GM08714 (cell line): ENCODE data around the gene NXN.
"Not testable (repeated sequence)": the region's sequence is repeated elsewhere in the genome, so short reads cannot be mapped to it uniquely, and the experiment has no call there.

Source experiments
- H3K4me3 ChIP-seq: fragments of 200-500 bp; sonication (Bioruptor generic); 2 replicates; pipeline ENCODE4 v1.5.1; 2014; ENCODE audit warnings: mild to moderate bottlenecking, low read length, inconsistent platforms
- ZNF274 ChIP-seq: IDR thresholded peaks from 2 replicates; pipeline ENCODE4 v1.6.1; 2012; ENCODE audit warnings: mild to moderate bottlenecking, low read depth, low read length

Gene NXN

GRCh38 chr17:915538-916201 lies 63.9 kb downstream of the NXN start:
- H3K4me3 ChIP-seq = no peak overlapping the region
- TF ChIP-seq ZNF274 = no peak

- H3K4me3 ChIP-seq = no peak overlapping the region
- TF ChIP-seq ZNF274 = no peak
Measured at GRCh38 chr17:914561-914960, 65.0 kb downstream of the NXN start.

DNA sequence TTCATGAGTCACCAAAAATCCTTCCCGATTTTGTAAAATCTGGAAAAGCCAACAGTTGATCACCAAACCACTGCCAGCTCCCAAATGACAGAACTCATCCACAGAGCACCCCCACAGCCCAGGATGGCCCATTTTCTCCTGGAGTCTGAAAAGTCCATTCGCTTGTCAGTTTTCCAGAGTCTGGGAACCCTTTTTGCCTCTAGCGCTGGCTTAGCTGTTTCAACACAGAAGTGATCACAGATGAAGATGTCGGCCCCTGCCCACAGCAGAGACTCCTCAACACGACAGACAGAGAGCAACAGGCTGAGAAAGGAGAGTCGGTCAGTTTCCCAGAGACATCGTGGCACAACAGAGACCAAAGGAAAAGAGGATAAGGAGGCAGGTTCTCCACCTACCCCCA lies 66.4 kb downstream of the NXN start:
- no peak overlapping the region for H3K4me3 ChIP-seq
- TF ChIP-seq ZNF274 = no peak

DNA sequence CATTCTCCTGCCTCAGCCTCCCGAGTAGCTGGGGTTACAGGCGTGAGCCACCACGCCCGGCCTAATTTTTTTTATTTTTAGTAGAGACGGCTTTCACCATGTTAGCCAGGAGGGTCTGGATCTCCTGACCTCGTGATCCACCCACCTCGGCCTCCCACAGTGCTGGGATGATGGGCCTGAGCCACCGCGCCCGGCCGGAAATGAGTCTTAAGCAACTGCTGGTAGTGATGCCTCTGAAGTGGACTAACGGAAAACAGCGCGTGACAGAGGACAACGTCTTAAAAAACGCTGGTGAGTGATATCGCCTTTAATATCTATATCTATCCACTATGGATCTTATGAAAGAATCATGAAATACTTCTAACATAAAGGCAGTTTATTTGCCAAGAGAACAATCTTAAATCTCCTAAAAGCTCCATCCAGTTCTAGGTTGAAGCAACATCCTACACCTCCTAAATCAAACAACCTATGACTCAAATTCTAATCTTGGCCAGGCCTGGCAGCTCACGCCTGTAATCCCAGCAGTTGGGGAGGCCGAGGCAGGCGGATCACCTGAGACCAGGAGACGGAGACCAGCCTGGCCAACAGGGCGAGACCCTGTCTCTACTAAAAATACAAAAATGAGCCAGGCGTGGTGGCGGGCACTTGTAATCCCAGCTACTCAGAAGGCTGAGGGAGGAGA lies 69.8 kb downstream of the NXN start:
- H3K4me3 ChIP-seq = no peak overlapping the region
- TF ChIP-seq ZNF274 = no peak

DNA sequence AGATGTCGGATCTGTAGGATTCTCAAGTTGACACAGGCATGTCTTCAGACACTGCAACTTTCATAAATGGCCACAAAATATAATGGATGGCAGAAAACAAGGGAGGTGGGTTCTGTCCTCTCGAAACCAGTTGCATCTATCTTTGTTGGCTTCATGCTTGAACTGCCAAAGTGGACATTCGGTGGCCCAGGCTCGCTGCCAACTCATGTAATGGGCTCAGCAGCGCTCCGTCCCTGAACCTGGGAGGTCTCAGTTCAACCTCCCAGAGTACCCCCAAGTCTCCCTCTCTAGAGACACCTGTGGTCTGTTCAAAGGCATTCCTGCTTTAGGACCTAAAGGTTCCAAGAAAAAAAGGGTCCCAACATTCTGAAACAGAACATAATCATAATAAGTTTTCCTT lies 71.9 kb downstream of the NXN start:
- no peak for TF ChIP-seq ZNF274
- H3K4me3 ChIP-seq = no peak overlapping the region

- H3K4me3 ChIP-seq = not testable (repeated sequence)
Measured at GRCh38 chr17:905708-906107, 73.9 kb downstream of the NXN start.

DNA sequence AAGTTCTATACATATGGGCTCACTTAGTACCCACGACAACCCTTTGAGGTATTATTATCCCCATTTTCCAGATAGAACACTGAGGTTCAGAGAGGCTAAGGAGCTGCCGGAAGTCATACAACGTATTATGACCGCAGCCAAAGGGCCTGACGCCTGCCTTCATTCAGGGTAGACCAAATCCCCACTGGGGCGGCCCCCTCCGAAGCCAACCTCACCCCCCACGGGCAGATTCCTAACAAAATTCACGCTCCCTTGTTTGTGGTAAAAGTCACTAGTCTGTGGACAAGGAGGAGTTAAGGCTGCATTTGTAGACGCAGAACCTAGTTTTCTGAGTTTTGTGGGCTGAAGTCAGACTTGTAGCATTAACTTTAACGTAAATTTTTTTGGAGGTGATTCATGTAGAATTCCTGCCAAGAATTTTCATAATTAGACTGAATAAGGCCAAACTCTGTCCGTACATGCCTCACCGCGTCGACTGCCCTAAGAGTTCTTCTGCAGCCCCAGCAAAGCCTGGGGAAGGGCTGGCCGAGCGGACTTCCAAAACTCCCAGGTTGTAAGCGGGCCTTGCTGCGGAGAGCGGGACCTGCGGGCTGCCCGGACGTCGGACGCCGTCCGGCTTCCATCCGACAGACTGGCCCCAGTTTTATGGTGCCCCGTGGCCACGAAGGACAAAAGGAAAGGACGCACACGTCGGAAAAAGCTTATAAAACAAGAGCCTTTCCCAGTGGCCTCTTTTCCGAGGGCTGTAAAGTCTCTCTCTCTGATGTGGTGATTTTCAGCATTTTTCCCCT lies 75.7 kb downstream of the NXN start:
- no peak for TF ChIP-seq ZNF274
- no peak overlapping the region for H3K4me3 ChIP-seq

DNA sequence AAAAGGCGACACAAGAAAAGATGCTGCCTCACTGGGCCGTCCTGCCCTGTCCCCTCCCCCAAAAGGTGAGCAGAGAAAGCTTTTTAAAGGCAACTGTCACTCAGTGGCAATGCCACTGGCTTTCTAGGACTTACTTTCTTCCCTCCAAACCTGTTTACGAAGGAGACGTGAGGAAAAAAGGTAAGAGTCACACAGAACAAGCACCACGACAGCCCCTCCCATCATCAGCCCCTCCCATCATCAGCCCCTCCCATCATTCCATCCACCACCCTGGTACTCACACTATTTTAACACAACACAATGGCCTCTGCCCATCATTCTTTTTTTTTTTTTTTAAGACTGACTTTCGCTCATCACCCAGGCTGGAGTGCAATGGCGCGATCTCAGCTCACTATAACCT lies 77.1 kb downstream of the NXN start:
- no peak overlapping the region for H3K4me3 ChIP-seq
- TF ChIP-seq ZNF274 = no peak

- no peak for TF ChIP-seq ZNF274
- H3K4me3 ChIP-seq = no peak overlapping the region
Measured at GRCh38 chr17:901964-902363, 77.6 kb downstream of the NXN start.

- no peak for TF ChIP-seq ZNF274
- no peak overlapping the region for H3K4me3 ChIP-seq
Measured at GRCh38 chr17:901191-901950, 78.2 kb downstream of the NXN start.

DNA sequence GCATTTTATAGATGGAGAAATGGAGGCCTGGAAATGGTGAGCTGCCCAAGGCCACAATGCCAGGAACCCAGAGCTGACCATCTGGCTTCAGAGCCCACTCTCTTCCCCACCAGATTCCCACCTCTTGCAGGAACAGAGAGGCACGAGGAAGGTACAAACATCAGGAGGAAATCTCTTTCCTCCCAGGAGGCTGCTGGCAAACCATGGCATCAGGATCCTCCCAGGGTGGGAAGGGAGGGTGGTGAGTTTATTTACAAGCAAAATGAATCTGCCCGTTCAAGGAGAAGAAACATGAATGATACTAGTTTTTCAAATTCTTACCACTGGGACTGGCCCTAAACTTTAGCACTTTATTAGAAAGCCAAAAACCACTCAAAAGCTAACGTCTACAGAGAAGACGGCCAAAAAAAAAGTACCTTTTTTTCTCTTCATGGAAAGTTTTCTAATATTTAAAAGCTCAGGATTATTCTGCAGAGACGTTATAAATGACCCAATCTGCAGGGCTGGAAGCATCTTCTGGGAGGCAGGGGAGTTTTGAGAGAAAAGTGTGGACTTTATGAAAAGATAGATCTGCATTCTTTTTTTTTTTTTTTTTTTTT lies 79.1 kb downstream of the NXN start:
- TF ChIP-seq ZNF274 = no peak

GRCh38 chr17:897970-898619 lies 81.5 kb downstream of the NXN start:
- H3K4me3 ChIP-seq = no peak overlapping the region
- no peak for TF ChIP-seq ZNF274

More for the DNA sequence above, 79.1 kb downstream of the NXN start:
- H3K4me3 ChIP-seq = no peak overlapping the region

GRCh38 chr17:896953-897661 lies 82.5 kb downstream of the NXN start:
- TF ChIP-seq ZNF274 = no peak
- no peak overlapping the region for H3K4me3 ChIP-seq

GRCh38 chr17:896454-896853 lies 83.1 kb downstream of the NXN start:
- no peak for TF ChIP-seq ZNF274
- no peak overlapping the region for H3K4me3 ChIP-seq
